Activated naive CD8-positive, alpha-beta T cell treated with anti-CD3 and anti-CD28 coated beads for 36 hours (primary cell): Measurements from ENCODE around the gene ASTL. TPM values are rescaled to one million over a fixed set of nuclear protein-coding genes. Genes with fewer than 3 reads are reported as not detected.
"Not testable (repeated sequence)": the region's sequence is repeated elsewhere in the genome, so short reads cannot be mapped to it uniquely, and the experiment has no call there.

Experiments used
- DNase-seq: peaks from one replicate; pipeline ENCODE4 v3.0.0; 2021
- H3K27ac Mint-ChIP-seq: one replicate; pipeline ENCODE4 v1.8.0; 2022; ENCODE audit warnings: mild to moderate bottlenecking, moderate library complexity, mixed read lengths
- H3K27me3 Mint-ChIP-seq: one replicate; pipeline ENCODE4 v1.8.0; 2022; ENCODE audit warnings: mild to moderate bottlenecking, mixed read lengths
- H3K36me3 Mint-ChIP-seq: one replicate; pipeline ENCODE4 v1.8.0; 2021; ENCODE audit warnings: mild to moderate bottlenecking, mixed read lengths
- H3K4me1 Mint-ChIP-seq: one replicate; pipeline ENCODE4 v1.8.0; 2021; ENCODE audit warnings: mixed read lengths
- H3K4me3 Mint-ChIP-seq: one replicate; pipeline ENCODE4 v1.8.0; 2022; ENCODE audit warnings: mild to moderate bottlenecking, moderate library complexity, mixed read lengths
- H3K9me3 Mint-ChIP-seq: one replicate; pipeline ENCODE4 v1.8.0; 2022; ENCODE audit warnings: mixed read lengths
- total RNA-seq, 2 experiments: library from RNA; stranded (reverse); gene quantifications; one replicate each; pipeline ENCODE4 v1.2.3, GENCODE V29; 2021

ASTL gene
- total RNA-seq, 2 experiments from 2014 or later = 22.1 to 23.3 TPM

DNA sequence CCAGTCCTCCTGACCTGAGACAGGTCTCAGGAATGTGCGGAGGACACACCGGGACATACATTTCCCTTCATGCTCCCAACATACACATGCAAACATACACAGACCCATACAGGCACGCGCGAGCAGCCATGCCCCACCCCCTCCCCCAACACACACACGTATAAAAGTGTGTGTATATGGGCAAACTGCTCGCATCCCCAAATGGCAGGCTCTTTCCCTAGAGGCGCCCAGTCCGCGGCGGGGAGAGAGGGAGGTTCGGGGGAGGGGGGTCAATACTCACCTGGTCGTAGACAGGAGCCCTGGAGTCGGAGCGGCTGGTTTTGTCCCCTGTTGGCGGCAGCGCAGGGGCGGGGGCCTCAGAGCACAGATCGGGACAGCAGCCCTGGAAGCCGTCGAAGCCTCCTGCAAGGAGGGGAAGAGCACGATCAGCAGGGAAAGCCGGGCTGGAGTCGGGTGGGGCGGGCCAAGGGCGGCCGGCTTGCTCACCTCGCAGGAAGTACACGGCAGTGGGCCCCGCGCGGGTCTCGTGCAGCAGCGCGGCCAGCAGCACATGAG lies 6.3 kb upstream of the ASTL start:
- Mint-ChIP-seq H3K4me1 (peaks cover 59% of the 10 kb centered on the region), H3K9me3 (no peaks in the 10 kb centered on the region), H3K36me3 (peaks cover 32% of the 10 kb centered on the region), H3K4me3 (peak overlapping the region; percentile 96), H3K27me3 (peaks cover 7% of the 10 kb centered on the region), H3K27ac (peak overlapping the region; percentile 97)
- peak; percentile 57 for DNase-seq

DNA sequence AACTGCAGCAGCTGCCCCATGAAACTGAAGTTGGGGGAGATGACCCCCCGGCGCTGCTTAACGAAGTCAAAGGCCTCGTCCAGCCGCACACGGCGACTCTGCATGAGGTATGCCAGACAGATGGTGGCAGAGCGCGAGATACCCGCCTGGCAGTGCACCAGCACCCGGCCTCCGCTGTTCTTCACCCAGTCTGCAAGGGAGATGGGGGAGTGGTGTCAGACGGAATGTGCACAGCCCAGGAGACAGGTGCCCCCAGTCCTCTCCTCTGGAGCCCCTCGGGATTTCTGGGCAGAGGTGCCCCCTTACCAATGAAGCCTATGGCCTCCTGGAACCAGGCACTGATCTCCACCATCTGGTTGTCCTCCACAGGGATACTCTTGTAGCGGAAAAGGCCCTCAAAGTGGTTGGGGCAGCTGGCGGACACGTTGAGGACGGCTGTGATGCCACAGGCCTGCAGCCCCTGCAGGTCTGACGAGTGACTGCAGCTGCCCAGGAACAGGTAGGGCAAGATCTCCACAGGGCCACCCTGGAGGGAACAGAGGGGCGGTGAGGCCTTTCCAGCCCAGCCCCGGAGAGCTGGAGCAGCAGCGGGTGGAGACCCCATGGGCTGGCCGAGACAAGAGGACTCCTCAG lies 5.7 kb upstream of the ASTL start:
- DNase-seq = peak; percentile 50
- no peaks in the 10 kb centered on the region for H3K9me3 Mint-ChIP-seq
- H3K27me3 Mint-ChIP-seq = peaks cover 7% of the 10 kb centered on the region
- peaks cover 59% of the 10 kb centered on the region for H3K4me1 Mint-ChIP-seq
- H3K4me3 Mint-ChIP-seq = peak overlapping the region; percentile 96
- H3K27ac Mint-ChIP-seq = peak overlapping the region; percentile 97
- H3K36me3 Mint-ChIP-seq = peaks cover 32% of the 10 kb centered on the region

DNA sequence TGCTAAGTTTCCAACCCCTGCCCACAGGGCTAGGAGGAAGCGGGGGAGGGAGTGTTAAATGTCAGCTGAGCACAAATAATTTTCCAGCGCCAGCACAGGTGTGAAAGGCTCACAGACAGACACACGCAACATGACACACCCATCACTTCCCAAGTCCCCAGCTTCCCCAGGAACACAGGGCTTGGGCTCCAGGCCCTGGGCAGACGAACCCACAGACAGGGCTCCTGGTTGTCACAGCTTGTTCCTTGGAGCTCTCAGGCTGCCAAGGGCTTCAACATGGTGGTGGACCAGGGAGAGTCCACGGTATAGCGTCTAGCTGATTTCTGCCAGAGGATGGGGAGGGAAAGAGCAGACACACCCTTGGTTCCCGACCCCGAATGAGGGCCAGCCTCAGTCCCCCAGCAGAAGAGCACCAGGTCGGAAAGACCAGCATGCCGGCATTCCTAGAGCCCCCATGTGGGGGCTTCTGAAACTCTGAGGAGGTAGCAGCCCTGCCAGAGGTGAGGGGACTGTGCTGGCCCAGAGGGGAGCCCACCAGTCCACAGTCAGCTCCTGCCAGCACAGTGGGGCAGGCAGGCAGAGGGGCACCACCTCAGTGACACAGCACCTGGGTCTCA lies 5.0 kb upstream of the ASTL start:
- Mint-ChIP-seq H3K4me3 (peak overlapping the region; percentile 96), H3K4me1 (peaks cover 57% of the 10 kb centered on the region), H3K36me3 (peaks cover 32% of the 10 kb centered on the region), H3K9me3 (no peaks in the 10 kb centered on the region), H3K27ac (peak overlapping the region; percentile 97), H3K27me3 (peaks cover 8% of the 10 kb centered on the region)
- DNase-seq = peak; percentile 44

DNA sequence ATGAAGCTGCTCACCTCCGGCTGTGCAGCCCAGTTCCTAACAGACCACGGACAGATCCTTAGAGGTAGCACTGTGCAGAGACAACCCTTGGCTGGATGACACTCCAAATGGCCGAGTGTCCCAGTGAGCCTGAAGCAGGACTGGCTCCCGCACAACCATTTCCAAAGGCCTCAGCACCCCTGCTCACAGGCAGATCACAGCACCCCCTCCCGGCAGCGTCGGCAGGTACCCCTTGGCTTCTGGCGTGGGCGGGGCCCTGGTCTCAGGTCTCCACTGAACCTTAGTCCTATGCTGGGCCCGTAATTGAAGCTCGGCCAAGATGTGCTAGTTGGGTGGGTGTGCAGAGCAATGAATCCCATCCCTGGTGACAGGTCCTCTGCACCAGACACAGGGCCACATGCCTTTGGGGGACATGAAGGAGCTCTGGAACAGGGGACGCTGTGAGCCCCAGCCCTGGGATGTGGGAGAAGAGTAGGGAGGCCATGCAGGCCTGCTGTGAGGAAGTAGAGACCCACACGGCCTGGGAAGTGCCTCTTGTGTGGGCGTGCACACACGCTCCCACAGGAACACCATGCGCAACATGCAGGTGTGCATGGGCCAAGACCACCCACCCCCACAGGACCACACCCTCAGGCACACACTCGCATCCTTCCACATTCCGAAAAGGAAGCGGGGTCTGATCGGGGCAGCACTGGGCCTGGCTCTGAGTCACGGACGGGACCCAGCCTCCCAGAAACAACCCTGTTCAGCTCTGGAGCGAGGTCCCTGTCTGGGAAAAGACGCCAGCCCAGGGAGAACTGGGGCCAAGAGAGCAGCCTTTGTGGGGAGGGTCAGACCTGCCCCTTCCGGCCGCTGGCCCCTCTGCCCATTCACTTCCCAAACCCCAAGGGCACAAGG lies 4.2 kb upstream of the ASTL start:
- H3K4me1 Mint-ChIP-seq = peaks cover 52% of the 10 kb centered on the region
- H3K9me3 Mint-ChIP-seq = no peaks in the 10 kb centered on the region
- peaks cover 11% of the 10 kb centered on the region for H3K27me3 Mint-ChIP-seq
- H3K27ac Mint-ChIP-seq = peak overlapping the region; percentile 97
- peak; percentile 84 for DNase-seq
- H3K36me3 Mint-ChIP-seq = peaks cover 32% of the 10 kb centered on the region
- peak overlapping the region; percentile 96 for H3K4me3 Mint-ChIP-seq

GRCh38 chr2:96141624-96141967 lies 3.3 kb upstream of the ASTL start:
- peak overlapping the region; percentile 97 for H3K27ac Mint-ChIP-seq

GRCh38 chr2:96140941-96141623 lies 2.8 kb upstream of the ASTL start:
- H3K36me3 Mint-ChIP-seq = peaks cover 32% of the 10 kb centered on the region

More at GRCh38 chr2:96141624-96141967, 3.3 kb upstream of the ASTL start:
- DNase-seq, H3K9me3 Mint-ChIP-seq: not testable (repeated sequence)
- Mint-ChIP-seq H3K27me3 (peaks cover 11% of the 10 kb centered on the region), H3K4me3 (peak overlapping the region; percentile 96), H3K36me3 (peaks cover 32% of the 10 kb centered on the region), H3K4me1 (peaks cover 44% of the 10 kb centered on the region)

DNA sequence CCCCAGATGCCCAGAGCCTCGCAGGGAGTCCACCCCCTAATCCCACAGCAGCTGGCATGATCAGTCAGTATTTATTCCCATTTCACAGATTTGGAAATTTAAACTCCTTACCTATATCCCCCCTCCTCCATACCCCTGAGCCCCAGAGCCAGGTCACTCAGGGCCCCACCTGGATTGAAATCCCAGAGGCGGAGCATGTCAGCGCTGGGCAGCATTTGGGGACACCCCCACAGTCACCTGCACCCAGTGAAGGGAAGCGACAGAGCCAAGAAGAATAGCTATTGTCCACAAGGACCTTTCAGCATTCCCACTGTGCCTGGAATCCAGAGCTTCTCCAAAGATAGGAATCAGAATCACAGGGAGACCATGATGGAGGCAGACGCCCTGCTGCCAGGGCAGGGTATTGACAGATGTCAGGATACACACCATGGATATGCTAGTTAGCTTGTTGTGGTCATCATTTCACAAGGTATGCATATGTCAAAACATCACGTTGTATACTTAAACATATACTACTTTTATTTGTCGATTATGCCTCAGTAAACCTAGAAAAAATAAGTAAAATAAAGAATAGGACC lies 968 bp upstream of the ASTL start:
- Mint-ChIP-seq H3K4me3 (peak overlapping the region; percentile 37), H3K36me3 (peaks cover 27% of the 10 kb centered on the region), H3K27me3 (peaks cover 11% of the 10 kb centered on the region), H3K27ac (peak overlapping the region; percentile 68), H3K4me1 (peaks cover 42% of the 10 kb centered on the region), H3K9me3 (no peaks in the 10 kb centered on the region)
- no peak for DNase-seq

More at GRCh38 chr2:96140941-96141623, 2.8 kb upstream of the ASTL start:
- H3K27me3 Mint-ChIP-seq = peaks cover 11% of the 10 kb centered on the region
- H3K4me3 Mint-ChIP-seq = peak overlapping the region; percentile 96
- DNase-seq = no peak
- H3K9me3 Mint-ChIP-seq = no peaks in the 10 kb centered on the region
- H3K27ac Mint-ChIP-seq = peak overlapping the region; percentile 97
- peaks cover 41% of the 10 kb centered on the region for H3K4me1 Mint-ChIP-seq

GRCh38 chr2:96137321-96138178 lies 752 bp downstream of the ASTL start:
- Mint-ChIP-seq H3K4me3 (no peak overlapping the region), H3K27ac (peak overlapping the region; percentile 45), H3K9me3 (no peaks in the 10 kb centered on the region), H3K4me1 (peaks cover 46% of the 10 kb centered on the region), H3K27me3 (peaks cover 6% of the 10 kb centered on the region), H3K36me3 (peaks cover 17% of the 10 kb centered on the region)
- DNase-seq = no peak

DNA sequence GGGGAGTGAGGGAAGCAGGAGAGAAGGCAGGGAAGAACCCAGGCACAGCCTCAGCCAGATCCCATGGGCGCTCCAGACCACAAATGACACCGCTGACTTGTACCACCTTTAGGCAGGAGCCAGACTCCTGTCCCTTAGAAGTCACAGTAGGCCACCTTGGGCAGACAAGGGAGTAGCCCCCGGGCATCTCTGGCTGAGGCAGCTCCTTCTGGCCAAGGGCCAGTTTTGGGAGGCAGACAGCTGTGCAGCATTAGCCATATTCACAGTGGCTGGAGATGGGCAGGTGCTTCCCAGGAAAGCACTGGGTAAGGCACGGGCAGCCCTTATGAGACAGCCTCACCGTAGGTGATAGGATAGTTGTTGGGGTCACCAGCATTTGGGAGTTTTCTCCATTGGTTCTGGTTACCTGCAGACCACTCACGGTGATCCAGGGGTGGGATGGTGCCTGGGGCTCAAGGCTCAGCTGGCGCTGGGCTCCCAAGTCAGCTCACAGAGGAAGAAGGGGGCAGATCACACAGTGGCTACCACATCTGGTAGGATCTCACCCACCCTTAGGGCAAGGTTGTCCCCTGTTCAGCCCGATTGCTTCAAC lies 2.1 kb downstream of the ASTL start:
- Mint-ChIP-seq H3K27ac (no peak overlapping the region), H3K9me3 (no peaks in the 10 kb centered on the region), H3K36me3 (peaks cover 15% of the 10 kb centered on the region), H3K4me3 (no peak overlapping the region), H3K27me3 (peaks cover 3% of the 10 kb centered on the region), H3K4me1 (peaks cover 43% of the 10 kb centered on the region)
- DNase-seq = no peak

- Mint-ChIP-seq H3K4me1 (peaks cover 42% of the 10 kb centered on the region), H3K27me3 (peaks cover 3% of the 10 kb centered on the region), H3K9me3 (no peaks in the 10 kb centered on the region), H3K4me3 (no peak overlapping the region), H3K36me3 (peaks cover 15% of the 10 kb centered on the region), H3K27ac (no peak overlapping the region)
- no peak for DNase-seq
These were observed 2.7 kb downstream of the ASTL start for GRCh38 chr2:96135621-96136020.

GRCh38 chr2:96135171-96135570 lies 3.1 kb downstream of the ASTL start:
- Mint-ChIP-seq H3K27me3 (peaks cover 3% of the 10 kb centered on the region), H3K4me3 (no peak overlapping the region), H3K4me1 (peaks cover 43% of the 10 kb centered on the region), H3K27ac (no peak overlapping the region), H3K36me3 (peaks cover 19% of the 10 kb centered on the region), H3K9me3 (no peaks in the 10 kb centered on the region)
- no peak for DNase-seq

DNA sequence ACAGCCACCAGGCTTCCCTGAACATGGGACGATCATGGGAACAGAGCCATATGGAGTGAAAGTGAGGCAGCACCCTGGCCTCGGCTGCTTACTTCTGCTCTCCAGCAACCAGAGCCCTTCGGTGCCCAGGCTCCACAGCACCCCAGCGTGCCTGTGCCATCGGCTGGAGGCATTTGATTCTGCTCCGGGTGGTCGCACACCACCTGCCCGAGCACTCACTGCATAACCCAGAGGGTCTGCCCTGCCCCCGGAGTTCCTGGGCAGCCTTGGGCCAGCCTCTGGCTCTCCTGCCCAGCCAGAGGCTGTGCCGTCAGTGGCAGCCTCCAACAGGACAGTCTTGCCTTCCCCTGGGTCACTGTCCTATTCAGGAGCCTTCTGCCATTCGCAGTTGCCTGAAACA lies 3.9 kb downstream of the ASTL start:
- Mint-ChIP-seq H3K27ac (no peak overlapping the region), H3K36me3 (peaks cover 23% of the 10 kb centered on the region), H3K27me3 (peaks cover 3% of the 10 kb centered on the region), H3K4me3 (no peak overlapping the region), H3K4me1 (peaks cover 38% of the 10 kb centered on the region), H3K9me3 (no peaks in the 10 kb centered on the region)
- no peak for DNase-seq
